Erythroblast (primary cell): Measurements from ENCODE around the gene MUC5B.
"Not testable (repeated sequence)": the region's sequence is repeated elsewhere in the genome, so short reads cannot be mapped to it uniquely, and the experiment has no call there.

Experiments used
- DNase-seq, 2 experiments: peaks; one replicate each; lab custom pipeline; 2025; lab: John Stamatoyannopoulos, UW
- GATA1 ChIP-seq: IDR thresholded peaks from 2 replicates; pipeline ENCODE4 v1.6.1; 2011; ENCODE audit warnings: low read depth, mild to moderate bottlenecking, control low read depth, low read length, moderate library complexity
- POLR2A ChIP-seq: IDR thresholded peaks from 2 replicates; pipeline ENCODE4 v1.6.1; 2011; ENCODE audit warnings: mild to moderate bottlenecking, low read length

The MUC5B gene

GRCh38 chr11:1180947-1181391 lies 41.9 kb upstream of the MUC5B start:
- TF ChIP-seq POLR2A: no peak
- no peak for TF ChIP-seq GATA1
- DNase-seq: no peak

GRCh38 chr11:1181420-1181819 lies 41.4 kb upstream of the MUC5B start:
- TF ChIP-seq POLR2A: no peak
- DNase-seq: no peak

- no peak for DNase-seq
- no peak for TF ChIP-seq POLR2A
- no peak for TF ChIP-seq GATA1
Measured at GRCh38 chr11:1181853-1182535, 40.9 kb upstream of the MUC5B start.

GRCh38 chr11:1184139-1184538 lies 38.7 kb upstream of the MUC5B start:
- DNase-seq: not testable (repeated sequence)

- not testable (repeated sequence) for DNase-seq
Measured at GRCh38 chr11:1188451-1189130, 34.3 kb upstream of the MUC5B start.

- DNase-seq: not testable (repeated sequence)
Measured at GRCh38 chr11:1189816-1190215, 33.0 kb upstream of the MUC5B start.

- not testable (repeated sequence) for DNase-seq
Measured at GRCh38 chr11:1191786-1192470, 30.9 kb upstream of the MUC5B start.

- no peak for DNase-seq
- no peak for TF ChIP-seq GATA1
- no peak for TF ChIP-seq POLR2A
Measured at GRCh38 chr11:1192741-1193325, 30.0 kb upstream of the MUC5B start.

- TF ChIP-seq POLR2A (no peak), GATA1 (no peak)
- no peak for DNase-seq
Measured at GRCh38 chr11:1193326-1194230, 29.3 kb upstream of the MUC5B start.

GRCh38 chr11:1194231-1194976 lies 28.5 kb upstream of the MUC5B start:
- no peak for DNase-seq
- TF ChIP-seq POLR2A: no peak
- TF ChIP-seq GATA1: no peak

GRCh38 chr11:1194977-1195681 lies 27.7 kb upstream of the MUC5B start:
- no peak for DNase-seq
- TF ChIP-seq GATA1: no peak
- TF ChIP-seq POLR2A: no peak

GRCh38 chr11:1195682-1196515 lies 27.0 kb upstream of the MUC5B start:
- no peak for DNase-seq
- TF ChIP-seq POLR2A (no peak), GATA1 (no peak)
